Mesenchymal stem cell (in vitro differentiated cells and primary cell): ENCODE data around the gene CD151.

Source experiments
- DNase-seq: peaks from one replicate; pipeline ENCODE4 v3.0.0-alpha.2; 2013
- H2AFZ ChIP-seq: one replicate; pipeline ENCODE4 v1.6.1; 2013; ENCODE audit warnings: low read depth, mild to moderate bottlenecking, control low read depth, inconsistent platforms, low read length, moderate library complexity
- H2AK5ac ChIP-seq: 2 replicates; pipeline ENCODE4 v1.6.1; 2013; ENCODE audit warnings: low read length, moderate library complexity, mild to moderate bottlenecking, inconsistent platforms; ENCODE audit not compliant: severe bottlenecking
- H2BK120ac ChIP-seq: one replicate; pipeline ENCODE4 v1.6.1; 2013; ENCODE audit warnings: low read depth, mild to moderate bottlenecking, inconsistent platforms, low read length, moderate library complexity
- H2BK12ac ChIP-seq, 2 experiments: one replicate each; pipeline ENCODE4 v1.6.1; 2013; ENCODE audit warnings: inconsistent platforms in 2 of 2, low read length in 2 of 2, mild to moderate bottlenecking in 2 of 2, moderate library complexity in 2 of 2, control low read depth in 1 of 2
- H2BK15ac ChIP-seq: one replicate; pipeline ENCODE4 v1.6.1; 2013; ENCODE audit warnings: mild to moderate bottlenecking, low read depth, inconsistent platforms; ENCODE audit not compliant: poor library complexity, severe bottlenecking
- H2BK5ac ChIP-seq: 2 replicates; pipeline ENCODE4 v1.6.1; 2013; ENCODE audit warnings: low read depth, mild to moderate bottlenecking, low read length, control low read depth, inconsistent platforms; ENCODE audit not compliant: poor library complexity, severe bottlenecking
- H3K14ac ChIP-seq, 2 experiments: one replicate each; pipeline ENCODE4 v1.6.1; 2013; ENCODE audit warnings: inconsistent platforms in 2 of 2, low read length in 2 of 2, control low read depth in 1 of 2, mild to moderate bottlenecking in 1 of 2, moderate library complexity in 1 of 2
- H3K18ac ChIP-seq, 2 experiments: one replicate each; pipeline ENCODE4 v1.6.1; 2013; ENCODE audit warnings: inconsistent platforms in 2 of 2, low read length in 2 of 2, control low read depth in 1 of 2, low read depth in 1 of 2, mild to moderate bottlenecking in 1 of 2
- H3K23ac ChIP-seq, 2 experiments: one replicate each; pipeline ENCODE4 v1.6.1; 2013; ENCODE audit warnings: inconsistent platforms in 2 of 2, low read length in 2 of 2, mild to moderate bottlenecking in 2 of 2, moderate library complexity in 2 of 2, control low read depth in 1 of 2
- H3K27ac ChIP-seq: 2 replicates; pipeline ENCODE4 v1.5.1; 2013; ENCODE audit warnings: mild to moderate bottlenecking, moderate library complexity, low read length, control low read depth, inconsistent platforms; ENCODE audit not compliant: poor library complexity, severe bottlenecking
- H3K27me3 ChIP-seq, 2 experiments: 2 replicates each; pipeline versions ENCODE4 v1.6.1 to v1.7.0; 2013; ENCODE audit warnings: low read length in 2 of 2, mild to moderate bottlenecking in 2 of 2, moderate library complexity in 2 of 2, control low read depth in 1 of 2, inconsistent platforms in 1 of 2; ENCODE audit not compliant: control insufficient read depth in 1 of 2, insufficient read depth in 1 of 2
- H3K36me3 ChIP-seq, 2 experiments: 2 replicates each; pipeline versions ENCODE4 v1.6.1 to v1.7.0; 2013; ENCODE audit warnings: low read length in 2 of 2, control low read depth in 1 of 2, inconsistent platforms in 1 of 2, low read depth in 1 of 2, mild to moderate bottlenecking in 1 of 2; ENCODE audit not compliant: insufficient read depth in 2 of 2, control insufficient read depth in 1 of 2
- H3K4ac ChIP-seq, 2 experiments: one replicate each; pipeline ENCODE4 v1.6.1; 2013; ENCODE audit warnings: inconsistent platforms in 2 of 2, low read length in 2 of 2, mild to moderate bottlenecking in 2 of 2, moderate library complexity in 2 of 2, control low read depth in 1 of 2, low read depth in 1 of 2
- H3K4me1 ChIP-seq: 2 replicates; pipeline ENCODE4 v1.6.1; 2013; ENCODE audit warnings: low read depth, low read length, control low read depth; ENCODE audit not compliant: control insufficient read depth, insufficient read depth
- H3K4me2 ChIP-seq: 2 replicates; pipeline ENCODE4 v1.6.1; 2013; ENCODE audit warnings: low read length, mild to moderate bottlenecking, inconsistent platforms; ENCODE audit not compliant: poor library complexity, severe bottlenecking
- H3K4me3 ChIP-seq, 2 experiments: 2 replicates each; pipeline versions ENCODE4 v1.5.1 to v1.7.0; 2013; ENCODE audit warnings: low read length in 2 of 2, mild to moderate bottlenecking in 2 of 2, control low read depth in 1 of 2, low read depth in 1 of 2; ENCODE audit not compliant: insufficient read depth in 1 of 2
- H3K79me1 ChIP-seq: replicated peaks from 2 replicates; pipeline ENCODE4 v1.6.1; 2013; ENCODE audit warnings: mild to moderate bottlenecking, control low read depth, low read length, inconsistent platforms; ENCODE audit not compliant: poor library complexity, severe bottlenecking
- H3K9ac ChIP-seq: 2 replicates; pipeline ENCODE4 v1.7.0; 2013; ENCODE audit warnings: mild to moderate bottlenecking, low read length, moderate library complexity
- H3K9me3 ChIP-seq: 2 replicates; pipeline ENCODE4 v1.7.0; 2013; ENCODE audit warnings: mild to moderate bottlenecking, low read length; ENCODE audit not compliant: control insufficient read depth
- H4K8ac ChIP-seq: one replicate; pipeline ENCODE4 v1.6.1; 2013; ENCODE audit warnings: inconsistent platforms, mild to moderate bottlenecking, low read length, moderate library complexity
- H4K91ac ChIP-seq: one replicate; pipeline ENCODE4 v1.6.1; 2013; ENCODE audit warnings: mild to moderate bottlenecking, low read length, inconsistent platforms
- WGBS: methylation state at CpG from one replicate; pipeline ENCODE4 v1.1.7; 2013; ENCODE audit warnings: mixed read lengths; 5-methylcytosine and 5-hydroxymethylcytosine counted together

CD151 gene

DNA sequence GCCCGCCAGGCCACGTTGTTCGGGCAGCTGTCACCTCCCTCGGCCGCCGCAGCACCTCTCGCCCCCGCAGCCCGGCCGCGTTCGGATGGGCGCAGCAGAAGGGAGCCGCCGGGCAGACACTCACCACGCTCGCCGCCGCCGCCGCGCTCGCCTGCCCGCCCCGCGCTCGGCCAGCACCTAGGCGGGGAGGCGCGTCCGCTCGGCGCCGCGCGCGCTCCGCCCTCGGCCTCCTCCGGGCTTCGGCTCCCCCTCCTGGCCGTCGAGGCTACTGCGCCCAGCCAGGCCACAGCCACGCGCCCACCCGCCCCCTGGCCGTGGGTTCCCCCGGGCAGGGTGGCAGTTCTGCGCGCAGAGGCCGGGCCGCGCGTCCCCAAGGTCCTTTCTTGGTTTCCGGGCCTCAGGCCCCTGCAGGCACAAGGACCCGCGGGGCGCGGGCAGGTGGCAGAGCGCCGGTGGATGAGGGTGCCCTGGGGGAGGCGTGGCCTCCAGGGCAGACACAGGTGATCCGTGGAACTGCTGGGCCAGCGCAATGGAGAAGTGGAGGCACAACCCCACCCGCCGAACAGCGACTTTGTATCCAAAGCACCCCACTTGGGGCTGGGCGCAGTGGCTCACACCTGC lies 34.5 kb upstream of the CD151 start, which contains the start of gene SLC25A22:
Gene SLC25A22 (minus strand): TSS at position 189 of the 621 bp plus-strand sequence. CDS start 3,275 bp downstream, outside the sequence.
- Histone ChIP-seq H3K9me3 (no peaks in the 10 kb centered on the region), H3K4me1 (peaks cover 34% of the 10 kb centered on the region), H3K4me3 (peak within 1 kb of the TSS; percentile 85 to 89), H4K91ac (peak within 1 kb of the TSS; percentile 89), H3K4ac (peak within 1 kb of the TSS; percentile 21 to 77), H2BK5ac (peak within 1 kb of the TSS; percentile 33), H3K9ac (peak within 1 kb of the TSS; percentile 90), H2BK120ac (no peak within 1 kb of the TSS), H3K14ac (peak within 1 kb of the TSS in 1 of 2 experiments; percentile 82), H3K79me1 (peaks cover 19% of the 10 kb centered on the region), H3K27me3 (no peaks in the 10 kb centered on the region), H3K23ac (peak within 1 kb of the TSS in 1 of 2 experiments; percentile 34), H2AFZ (peak within 1 kb of the TSS; percentile 60), H2BK12ac (peak within 1 kb of the TSS in 1 of 2 experiments; percentile 85), H3K36me3 (peaks cover 56 to 62% of the 10 kb centered on the region in 2 experiments), H4K8ac (peak within 1 kb of the TSS; percentile 52), H3K4me2 (peak within 1 kb of the TSS; percentile 90), H3K27ac (peak within 1 kb of the TSS; percentile 79), H2AK5ac (no peak within 1 kb of the TSS), H2BK15ac (no peak within 1 kb of the TSS), H3K18ac (peak within 1 kb of the TSS; percentile 67 to 94)
- peak; percentile 78 for DNase-seq
- WGBS = 10% methylated on average over 57 of the region's 69 CpGs

DNA sequence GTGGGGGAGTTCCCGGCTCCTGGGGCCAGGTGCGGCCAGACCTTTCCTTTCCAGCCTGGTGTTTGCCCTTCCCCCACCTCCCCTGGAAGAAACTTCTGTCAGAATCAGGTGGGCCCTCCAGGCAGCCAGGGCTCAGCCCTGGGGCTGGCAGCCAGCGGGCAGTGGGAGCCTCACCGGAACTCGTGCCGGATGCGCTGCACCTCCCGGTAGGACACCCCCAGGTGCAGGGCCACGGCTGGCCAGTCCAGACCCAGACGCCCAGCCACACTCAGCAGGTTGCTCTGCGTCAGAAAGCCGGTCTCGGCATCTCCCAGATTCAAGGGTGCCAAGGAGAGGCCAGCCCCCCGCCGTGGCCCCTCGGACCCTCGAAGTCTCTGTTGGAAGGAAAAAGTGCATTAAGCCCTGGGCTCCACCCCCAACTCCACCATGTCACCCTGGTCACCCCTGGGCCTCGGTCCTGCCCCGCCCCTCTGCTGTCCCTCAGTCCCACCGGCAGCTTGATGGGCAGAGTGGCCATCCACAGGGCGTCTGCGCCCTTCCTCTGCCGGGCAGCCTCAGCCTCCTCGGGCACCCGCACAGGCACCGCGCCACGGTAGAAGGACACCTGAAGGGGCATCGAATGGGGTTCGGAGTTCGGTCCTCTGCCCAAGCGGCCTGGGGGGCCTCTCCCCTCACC lies 33.0 kb upstream of the CD151 start:
- H3K79me1 ChIP-seq = peaks cover 33% of the 10 kb centered on the region
- H2BK120ac ChIP-seq = no peak overlapping the region
- peaks cover 44% of the 10 kb centered on the region for H3K4me1 ChIP-seq
- no peak overlapping the region for H3K4me3 ChIP-seq
- 95% methylated on average over 32 of the region's 32 CpGs for WGBS
- peak overlapping the region; percentile 40 for H4K91ac ChIP-seq
- no peak overlapping the region for H2AFZ ChIP-seq
- no peak overlapping the region for H3K4ac ChIP-seq
- no peaks in the 10 kb centered on the region for H3K27me3 ChIP-seq
- DNase-seq = no peak
- H4K8ac ChIP-seq = no peak overlapping the region
- H2BK15ac ChIP-seq = no peak overlapping the region
- no peak overlapping the region for H2BK5ac ChIP-seq
- peaks cover 48 to 56% of the 10 kb centered on the region in 2 experiments for H3K36me3 ChIP-seq
- H3K9ac ChIP-seq = no peak overlapping the region
- H3K9me3 ChIP-seq = no peaks in the 10 kb centered on the region
- H2BK12ac ChIP-seq = no peak overlapping the region
- no peak overlapping the region for H3K27ac ChIP-seq
- H3K4me2 ChIP-seq = no peak overlapping the region
- H3K14ac ChIP-seq = no peak overlapping the region
- H3K18ac ChIP-seq = no peak overlapping the region
- H3K23ac ChIP-seq = no peak overlapping the region
- H2AK5ac ChIP-seq = no peak overlapping the region

DNA sequence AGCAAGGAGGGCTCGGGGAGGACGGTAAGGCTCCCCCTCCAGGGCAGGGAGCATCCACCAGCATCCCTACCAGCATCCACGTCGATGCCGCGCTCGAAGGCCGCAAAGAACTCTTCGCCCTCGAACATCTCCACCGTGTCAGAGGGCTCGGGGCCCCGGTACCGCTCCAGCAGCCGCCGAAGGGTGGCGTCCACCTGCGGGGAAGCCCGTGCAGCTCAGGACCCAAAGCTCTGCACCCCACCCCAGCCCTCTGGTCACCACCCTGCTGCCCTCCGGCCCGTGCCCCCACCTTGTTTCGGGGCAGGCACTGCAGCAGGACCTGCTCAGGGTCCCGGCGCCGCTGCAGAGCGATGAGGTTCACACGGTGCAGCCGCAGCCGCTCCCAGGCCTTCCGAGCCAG lies 32.3 kb upstream of the CD151 start:
- no peak overlapping the region for H4K8ac ChIP-seq
- no peak for DNase-seq
- WGBS = 95% methylated on average over 30 of the region's 30 CpGs

DNA sequence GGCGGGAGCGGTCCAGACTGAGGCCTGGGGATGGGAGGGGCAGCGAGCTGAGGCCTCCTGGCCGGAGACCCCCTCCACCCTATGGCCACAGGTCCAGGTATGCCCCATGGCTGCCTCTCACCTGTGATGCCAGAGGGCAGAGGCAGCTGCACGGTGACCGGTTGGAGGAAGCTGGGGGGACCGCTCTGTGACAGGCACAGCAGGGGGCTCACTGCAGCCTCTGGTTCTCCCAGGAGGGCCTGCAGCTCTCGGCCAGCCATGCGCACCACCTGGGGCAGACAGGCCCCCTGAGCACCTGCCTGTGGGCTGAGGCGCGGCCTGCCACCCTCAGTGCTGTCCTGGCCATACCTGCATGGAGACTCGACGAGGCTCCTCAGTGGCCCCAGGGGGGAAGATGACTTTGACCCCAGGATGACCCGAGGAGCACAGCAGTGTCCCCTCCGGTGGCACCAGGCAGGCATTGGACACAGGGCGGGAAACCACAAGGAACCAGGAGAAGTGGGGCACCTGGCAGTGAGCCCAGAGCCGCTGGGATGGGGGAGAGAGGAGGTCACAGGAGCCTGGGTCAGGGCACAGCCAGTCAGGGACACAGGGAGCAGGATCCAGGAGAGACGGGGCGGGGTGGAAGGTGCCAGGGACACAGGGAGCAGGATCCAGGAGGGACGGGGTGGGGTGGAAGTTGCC lies 31.5 kb upstream of the CD151 start:
- Histone ChIP-seq H3K18ac (no peak overlapping the region), H2AFZ (no peak overlapping the region), H2BK120ac (no peak overlapping the region), H3K14ac (no peak overlapping the region), H4K91ac (no peak overlapping the region), H3K9me3 (no peaks in the 10 kb centered on the region), H3K4me3 (no peak overlapping the region), H4K8ac (no peak overlapping the region), H3K27ac (no peak overlapping the region), H2BK12ac (no peak overlapping the region), H3K4ac (no peak overlapping the region), H3K9ac (no peak overlapping the region), H3K4me1 (peaks cover 35% of the 10 kb centered on the region), H3K27me3 (no peaks in the 10 kb centered on the region), H3K23ac (no peak overlapping the region), H3K79me1 (peaks cover 33% of the 10 kb centered on the region), H2BK15ac (no peak overlapping the region), H3K36me3 (peaks cover 48 to 54% of the 10 kb centered on the region in 2 experiments), H3K4me2 (no peak overlapping the region), H2AK5ac (no peak overlapping the region), H2BK5ac (no peak overlapping the region)
- DNase-seq = no peak
- 96% methylated on average over 20 of the region's 20 CpGs for WGBS

More for the DNA sequence above, 32.3 kb upstream of the CD151 start:
- Histone ChIP-seq H3K27ac (no peak overlapping the region), H3K79me1 (peaks cover 33% of the 10 kb centered on the region), H2AK5ac (no peak overlapping the region), H3K4me2 (no peak overlapping the region), H2BK120ac (no peak overlapping the region), H2BK12ac (no peak overlapping the region), H3K23ac (no peak overlapping the region), H2BK15ac (no peak overlapping the region), H3K36me3 (peaks cover 48 to 54% of the 10 kb centered on the region in 2 experiments), H3K9ac (no peak overlapping the region), H3K14ac (no peak overlapping the region), H3K27me3 (no peaks in the 10 kb centered on the region), H2AFZ (no peak overlapping the region), H3K4ac (no peak overlapping the region), H3K18ac (no peak overlapping the region), H4K91ac (no peak overlapping the region), H2BK5ac (no peak overlapping the region), H3K9me3 (no peaks in the 10 kb centered on the region), H3K4me3 (no peak overlapping the region), H3K4me1 (peaks cover 40% of the 10 kb centered on the region)
